NCI-H128 (cell line): ENCODE data around the gene TGM5.
"Not testable (repeated sequence)": the region's sequence is repeated elsewhere in the genome, so short reads cannot be mapped to it uniquely, and the experiment has no call there.

Source experiments
- DNase-seq: peaks from one replicate; lab custom pipeline; 2025; ENCODE audit not compliant: unreplicated experiment; lab: John Stamatoyannopoulos, UW

Gene TGM5

GRCh38 chr15:43275740-43276562 is 9.2 kb upstream of the TGM5 start:
- DNase-seq = no peak

DNA sequence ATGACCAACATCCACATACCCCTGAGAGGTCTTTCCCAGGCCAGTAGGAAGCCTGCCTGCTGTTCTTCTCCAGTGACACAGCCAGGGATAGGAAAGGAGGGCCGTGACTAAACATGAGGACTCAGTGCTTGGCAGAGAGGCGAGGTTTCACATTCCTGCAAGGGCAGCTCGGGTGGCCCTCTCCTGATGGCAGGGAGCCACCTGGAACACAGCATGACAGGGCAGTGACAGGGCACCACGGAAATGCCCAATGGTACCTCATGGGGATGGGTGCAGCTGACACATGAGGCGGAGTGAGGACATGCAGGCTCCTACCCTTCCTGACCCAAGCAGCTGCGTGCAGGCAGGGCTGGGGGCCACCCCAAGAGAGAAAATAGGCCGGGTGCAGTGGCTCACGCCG is 7.4 kb upstream of the TGM5 start:
- DNase-seq = no peak

DNA sequence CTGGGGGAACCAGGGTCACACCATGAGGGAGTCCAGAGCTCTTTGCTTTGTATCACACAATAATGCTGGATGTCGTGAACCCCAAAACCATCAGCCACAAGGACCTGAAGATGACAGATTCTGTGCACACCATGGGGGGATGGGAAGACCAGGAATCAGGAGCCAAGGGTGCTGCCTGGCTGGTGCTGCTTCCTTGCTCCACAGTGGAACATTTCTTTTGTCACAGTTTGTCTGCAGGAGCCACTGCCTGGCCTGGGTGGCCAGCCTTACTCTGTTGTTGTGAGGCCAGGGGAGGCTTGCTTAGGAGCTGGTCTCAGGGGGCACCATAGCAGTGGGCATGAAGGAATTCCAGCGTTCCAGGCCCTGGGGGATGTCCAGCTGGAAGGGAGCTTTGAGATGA is 6.5 kb upstream of the TGM5 start:
- no peak for DNase-seq

- DNase-seq = not testable (repeated sequence)
Observed at GRCh38 chr15:43271908-43272307, 5.2 kb upstream of the TGM5 start.

DNA sequence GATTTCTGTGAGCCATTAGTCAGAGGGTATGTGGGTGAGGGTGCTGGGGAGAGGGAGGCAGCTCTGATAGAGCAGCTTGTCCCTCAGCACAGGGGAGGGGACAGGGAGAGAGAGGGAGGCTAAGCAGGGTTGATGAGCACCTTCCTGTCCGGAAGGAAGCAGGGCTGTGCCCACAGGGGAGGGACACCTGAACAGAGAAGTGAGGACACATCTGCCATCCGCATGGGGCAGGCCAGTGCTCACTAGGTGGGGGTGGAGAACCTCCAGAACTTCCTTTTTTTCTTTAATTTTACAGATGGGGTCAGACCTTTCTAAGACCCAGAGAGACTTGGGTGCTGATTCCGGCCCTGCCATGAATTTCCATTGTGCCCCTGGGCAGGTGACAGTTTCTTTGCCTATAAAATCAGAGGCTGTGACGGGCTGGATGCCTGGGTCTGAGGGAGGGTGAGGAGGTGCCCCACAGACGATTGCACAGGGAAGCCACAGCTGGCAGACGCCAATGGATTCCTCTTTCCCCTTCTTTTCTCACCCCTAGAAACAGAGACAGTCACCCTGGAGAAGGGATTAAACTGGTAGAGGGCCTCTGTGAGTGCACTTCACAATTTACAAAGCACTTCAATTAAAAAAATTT is 4.1 kb upstream of the TGM5 start:
- DNase-seq = no peak

GRCh38 chr15:43270113-43270665 is 3.5 kb upstream of the TGM5 start:
- DNase-seq = no peak

GRCh38 chr15:43268111-43269105 is 1.7 kb upstream of the TGM5 start:
- DNase-seq = no peak

- no peak for DNase-seq
Observed at GRCh38 chr15:43267439-43267838, 711 bp upstream of the TGM5 start.

- no peak for DNase-seq
Observed at GRCh38 chr15:43266386-43266785, 342 bp downstream of the TGM5 start.

DNA sequence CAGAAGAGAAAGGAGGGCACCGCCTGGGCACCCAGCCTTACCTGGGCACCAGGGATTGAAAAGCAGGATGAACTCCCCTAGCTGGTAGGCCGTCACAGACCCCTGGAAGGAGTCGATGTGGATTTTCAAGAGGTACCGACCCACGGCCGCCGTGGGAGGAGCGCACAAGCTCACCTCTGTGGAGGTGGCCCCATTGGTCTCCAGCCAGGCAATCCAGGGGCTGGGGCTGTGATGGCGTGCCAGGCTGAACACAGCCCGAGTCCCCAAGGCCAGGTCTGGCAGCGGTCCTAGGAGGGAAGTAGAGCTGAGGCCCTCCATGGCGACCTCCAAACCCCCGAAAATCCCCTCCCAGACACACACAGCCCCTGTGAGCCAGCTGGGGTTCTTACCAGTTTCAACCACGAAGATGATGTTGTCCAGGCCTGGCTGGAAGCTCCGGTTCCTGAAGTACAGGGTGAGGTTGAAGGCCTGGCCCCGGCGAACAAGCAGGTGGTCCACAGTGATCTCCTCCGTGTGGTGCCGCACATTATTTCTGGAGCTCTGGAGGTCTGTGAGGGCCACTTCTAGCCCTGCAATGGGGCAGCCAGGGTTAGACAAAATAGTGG is 6.6 kb downstream of the TGM5 start:
- DNase-seq = no peak

DNA sequence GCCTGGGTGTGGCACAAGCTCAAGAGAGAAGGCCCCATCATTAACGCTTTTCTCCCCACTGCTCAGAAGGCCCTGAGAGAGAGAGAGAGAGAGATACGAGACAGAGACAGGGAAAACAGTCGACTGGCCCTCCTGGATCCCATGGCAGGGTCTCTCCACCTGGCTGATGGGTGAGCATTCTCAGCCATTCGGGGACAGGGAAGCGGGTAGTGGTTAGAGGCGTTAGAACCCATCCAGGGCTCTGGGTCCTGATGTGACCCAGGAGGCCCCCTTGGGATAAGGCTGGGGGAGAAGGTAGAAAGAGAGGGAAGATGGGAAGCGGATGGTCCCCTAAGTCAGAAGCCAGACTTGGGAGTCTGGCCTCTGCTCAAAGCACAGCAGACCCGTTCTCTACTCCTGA is 7.9 kb downstream of the TGM5 start:
- no peak for DNase-seq

DNA sequence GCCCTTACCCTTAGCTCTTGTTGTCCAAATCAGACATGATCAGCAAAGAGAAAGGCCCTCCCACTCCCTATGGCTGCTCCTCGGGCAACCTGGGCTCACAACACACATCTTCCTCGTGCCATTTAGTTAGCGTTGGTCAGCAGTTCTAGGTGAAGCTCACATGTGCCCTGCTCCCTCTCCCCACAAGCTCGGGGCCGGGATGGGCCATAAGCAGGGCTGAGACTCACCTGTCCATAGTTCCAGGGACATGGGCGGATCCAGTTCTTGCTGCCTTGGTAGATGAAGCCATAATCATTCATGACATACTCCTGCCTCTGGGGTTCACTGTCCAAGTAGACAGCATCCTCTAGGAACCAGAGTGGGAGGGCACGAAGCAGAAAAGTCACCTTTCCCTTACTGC is 10.4 kb downstream of the TGM5 start:
- DNase-seq = no peak

DNA sequence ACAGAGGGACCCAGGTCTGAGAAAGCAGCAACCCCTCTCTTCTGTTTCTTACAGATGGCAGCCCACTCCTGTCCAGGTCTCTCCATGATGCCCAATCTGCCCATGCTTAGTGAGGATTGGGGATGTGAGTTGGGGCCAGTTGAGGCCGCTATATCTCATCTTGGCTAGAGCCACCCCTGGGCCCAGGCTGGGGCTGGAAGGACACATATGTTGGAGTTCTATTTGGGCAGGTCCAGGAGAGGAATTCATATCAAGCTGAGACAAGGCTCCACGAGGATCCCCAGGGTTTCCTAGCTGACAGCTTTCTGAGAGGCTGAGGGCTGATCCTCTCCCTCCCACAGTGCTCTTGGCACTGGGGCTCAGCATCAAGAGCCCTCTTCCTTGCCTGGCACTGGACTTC is 11.4 kb downstream of the TGM5 start:
- DNase-seq = no peak

DNA sequence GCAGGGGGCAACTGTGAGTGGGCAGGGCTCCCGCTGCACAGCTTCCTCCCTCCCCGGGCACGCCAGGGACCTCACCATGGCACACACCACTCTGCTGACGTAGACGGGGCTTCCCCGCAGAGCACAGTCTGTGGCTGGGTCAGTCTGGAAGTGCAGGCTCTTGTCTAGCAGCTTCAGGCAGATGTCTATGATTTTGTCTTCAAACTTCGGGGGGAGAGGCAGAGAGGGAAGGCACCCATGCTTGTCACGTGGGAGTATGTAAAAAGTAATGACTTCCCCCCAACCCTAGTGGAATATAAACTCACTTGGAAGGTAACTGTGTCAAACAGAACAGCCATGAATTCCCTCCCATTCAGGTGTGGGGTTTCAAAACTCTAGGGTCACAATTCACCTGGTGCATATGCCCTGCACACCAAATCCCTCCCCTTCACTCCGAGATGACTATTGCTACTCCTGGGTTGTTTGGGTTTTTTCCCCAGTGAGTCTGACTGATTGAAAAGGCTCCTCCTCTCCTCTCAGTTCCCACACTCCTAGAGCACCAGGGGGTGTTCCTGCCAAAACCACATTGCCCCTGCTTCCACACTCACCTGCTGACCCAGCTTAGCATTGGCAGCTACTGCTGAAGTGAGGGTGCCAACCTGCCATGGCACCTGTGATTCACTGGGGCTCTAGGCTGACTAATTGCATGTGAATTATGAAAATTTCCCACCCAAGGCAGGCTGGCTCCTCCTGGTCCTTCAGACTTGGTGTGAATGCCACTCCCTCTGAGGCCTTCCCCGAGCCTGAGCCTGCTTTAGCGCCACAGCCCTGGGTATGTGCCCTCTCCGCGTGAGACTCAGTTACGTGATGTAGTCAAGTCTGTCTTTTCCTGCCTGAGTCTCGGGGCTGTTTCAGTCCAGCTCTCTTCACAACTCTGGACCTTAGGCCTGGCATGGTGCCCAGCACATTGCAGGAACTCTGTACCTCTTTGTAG is 13.0 kb downstream of the TGM5 start:
- no peak for DNase-seq

DNA sequence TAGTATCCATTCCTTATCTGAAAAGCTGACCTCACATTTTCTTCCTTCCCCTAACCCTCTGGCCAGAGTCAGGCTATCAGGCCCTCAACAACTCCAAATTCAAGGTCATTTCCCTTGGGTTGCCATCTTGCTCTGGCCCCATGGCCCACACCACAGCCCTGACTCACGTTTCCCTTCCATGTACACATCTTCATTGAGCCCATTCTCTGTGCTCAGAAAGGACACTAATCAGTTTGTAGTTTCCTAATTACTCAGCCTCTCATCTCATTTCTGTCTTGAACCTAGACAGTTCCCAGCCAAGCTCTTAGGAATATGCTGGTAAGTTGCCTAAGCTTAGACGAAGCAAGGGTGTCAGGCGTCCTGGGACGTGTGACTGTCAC is 14.9 kb downstream of the TGM5 start:
- DNase-seq = no peak

DNA sequence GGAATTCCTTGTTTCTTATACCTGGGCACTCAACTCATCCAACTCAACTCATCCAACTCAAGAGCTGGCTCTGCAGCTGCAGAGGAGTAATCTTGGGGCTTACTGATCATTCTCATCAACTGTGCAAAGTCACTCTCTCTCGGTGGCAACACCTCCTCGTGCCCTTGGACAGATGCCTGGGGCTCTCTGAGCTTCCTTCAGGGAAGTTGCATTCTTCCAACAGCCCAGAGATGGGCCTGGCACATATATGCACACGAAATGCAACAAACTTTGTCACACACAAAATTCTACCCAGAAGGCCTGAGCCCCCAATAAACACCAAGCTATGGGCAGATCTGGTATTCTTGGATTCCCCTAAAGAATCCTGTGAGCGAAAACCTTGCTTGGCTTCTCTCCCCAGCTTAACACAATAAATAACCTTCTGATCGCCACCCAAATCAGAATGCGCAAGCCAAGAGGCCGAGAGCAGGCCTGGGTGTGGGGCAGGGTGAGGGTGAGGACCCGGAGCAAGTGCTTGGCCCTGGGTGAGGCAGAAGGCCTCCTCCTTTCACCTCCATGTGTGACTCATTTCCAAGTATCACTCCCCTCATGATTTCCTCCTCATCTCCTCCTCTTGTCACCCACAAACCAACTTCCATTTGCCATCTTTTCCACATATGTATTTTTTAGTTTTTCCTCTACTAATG is 15.4 kb downstream of the TGM5 start:
- no peak for DNase-seq

DNA sequence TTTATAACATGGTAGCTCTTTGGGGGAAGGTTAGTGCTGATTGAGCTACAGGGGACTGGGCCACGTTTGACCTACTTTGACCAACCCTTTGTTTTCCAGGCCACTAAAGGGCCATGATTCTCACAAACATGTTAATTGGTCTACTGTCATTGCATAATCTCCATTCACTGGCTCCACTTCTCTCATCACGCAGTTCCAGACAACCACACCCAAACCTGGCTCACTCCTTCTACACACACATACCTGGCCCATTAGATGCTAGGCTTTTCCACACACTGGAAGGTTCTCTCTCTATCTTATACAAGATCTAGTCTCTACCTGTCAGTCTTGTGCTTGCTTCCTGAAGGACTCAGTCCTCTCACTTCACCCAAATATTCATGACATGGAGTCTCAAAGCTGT is 15.9 kb downstream of the TGM5 start:
- DNase-seq = no peak

DNA sequence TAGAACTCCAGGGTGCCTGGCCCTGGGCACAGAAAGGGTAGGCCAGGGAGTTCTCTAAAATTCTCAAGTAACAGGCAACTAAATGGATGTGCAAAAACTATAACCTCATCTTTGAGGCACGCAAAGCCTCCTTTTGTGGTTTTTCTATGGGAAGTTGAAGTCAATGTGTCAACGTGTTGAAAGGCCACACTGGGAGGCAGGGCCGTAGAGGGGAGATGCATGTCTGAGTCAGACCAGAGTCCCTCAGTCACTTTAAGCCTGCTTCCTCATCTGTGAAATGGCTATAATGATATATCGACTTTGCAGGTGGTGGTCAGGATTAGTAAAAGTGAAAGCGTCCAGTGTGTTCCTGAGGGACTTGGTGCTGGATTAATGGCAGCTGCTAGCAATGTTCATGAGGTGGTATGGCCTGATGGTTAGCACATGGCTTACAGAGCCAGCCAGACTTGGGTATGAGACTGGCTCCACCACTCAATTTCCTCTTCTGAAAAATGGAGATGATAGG is 17.0 kb downstream of the TGM5 start:
- DNase-seq = no peak

- DNase-seq = no peak
Observed at GRCh38 chr15:43249236-43249635, 17.5 kb downstream of the TGM5 start.
